Activated T-cell treated with anti-CD3 and anti-CD28 coated beads, Interleukin-2, amount 50 U/mL, for 1 hour (primary cell): ENCODE data around the gene CDKL4.
"Not testable (repeated sequence)": the region's sequence is repeated elsewhere in the genome, so short reads cannot be mapped to it uniquely, and the experiment has no call there.

Experiments
- DNase-seq: peaks from one replicate; pipeline ENCODE4 v3.0.0-alpha.2; 2020

Gene CDKL4

DNA sequence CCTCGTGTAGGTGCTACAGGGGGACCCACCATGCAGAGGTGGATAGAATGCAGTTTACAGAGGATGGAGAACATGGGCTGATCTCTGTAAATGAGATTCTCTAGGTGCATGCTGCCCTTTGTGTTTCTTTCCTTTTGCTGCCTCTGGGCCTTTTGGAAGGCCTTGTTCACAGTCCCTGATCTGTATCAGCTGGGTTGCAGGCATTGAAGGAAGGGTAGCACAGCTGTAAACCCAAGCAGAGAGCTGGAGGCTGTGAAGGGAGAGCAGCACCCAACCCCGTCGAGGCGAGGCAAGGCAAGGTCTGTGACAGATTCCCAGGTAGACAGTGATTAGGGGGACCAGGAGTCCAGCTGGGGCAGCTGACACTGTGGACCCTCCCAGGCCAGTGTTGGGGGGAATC is 66.8 kb downstream of the CDKL4 start:
- DNase-seq: no peak

DNA sequence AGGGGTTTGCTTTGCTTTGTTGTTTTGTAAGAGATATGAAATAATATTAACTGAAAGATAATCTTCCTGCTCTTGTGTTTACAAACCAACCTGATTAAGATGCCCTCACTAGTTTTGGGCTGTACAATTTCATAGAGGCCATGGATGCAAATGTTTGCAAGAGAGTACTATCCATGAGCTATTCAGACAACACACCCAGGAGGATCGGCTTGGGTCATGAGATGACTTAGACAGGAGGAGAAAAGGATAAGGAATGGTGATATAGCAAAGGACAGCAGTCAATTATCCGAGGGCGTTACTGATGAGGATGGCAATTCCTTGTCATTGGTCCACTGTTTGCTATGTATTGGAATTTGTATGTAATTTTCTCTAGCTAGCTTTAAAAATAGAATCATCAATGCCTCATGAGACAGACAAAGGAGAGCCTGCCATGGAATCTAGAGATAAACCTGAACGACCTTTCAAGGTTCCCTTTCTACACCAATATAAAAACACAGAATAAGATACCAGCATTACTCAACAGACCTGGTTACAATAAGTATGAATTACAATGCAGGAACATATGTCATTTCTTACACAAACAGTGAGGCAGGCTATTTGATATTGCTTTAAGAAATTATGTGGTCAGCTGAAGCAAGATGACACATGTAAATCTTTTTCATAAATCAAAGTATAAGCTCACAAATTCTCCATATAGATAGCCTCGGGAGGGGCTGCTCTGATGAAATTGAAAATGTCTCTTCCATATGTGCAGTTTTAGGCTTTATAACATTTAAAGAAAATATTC is 68.6 kb downstream of the CDKL4 start:
- DNase-seq: no peak

- DNase-seq: no peak
Observed at GRCh38 chr2:39174022-39174421, 69.7 kb downstream of the CDKL4 start.

DNA sequence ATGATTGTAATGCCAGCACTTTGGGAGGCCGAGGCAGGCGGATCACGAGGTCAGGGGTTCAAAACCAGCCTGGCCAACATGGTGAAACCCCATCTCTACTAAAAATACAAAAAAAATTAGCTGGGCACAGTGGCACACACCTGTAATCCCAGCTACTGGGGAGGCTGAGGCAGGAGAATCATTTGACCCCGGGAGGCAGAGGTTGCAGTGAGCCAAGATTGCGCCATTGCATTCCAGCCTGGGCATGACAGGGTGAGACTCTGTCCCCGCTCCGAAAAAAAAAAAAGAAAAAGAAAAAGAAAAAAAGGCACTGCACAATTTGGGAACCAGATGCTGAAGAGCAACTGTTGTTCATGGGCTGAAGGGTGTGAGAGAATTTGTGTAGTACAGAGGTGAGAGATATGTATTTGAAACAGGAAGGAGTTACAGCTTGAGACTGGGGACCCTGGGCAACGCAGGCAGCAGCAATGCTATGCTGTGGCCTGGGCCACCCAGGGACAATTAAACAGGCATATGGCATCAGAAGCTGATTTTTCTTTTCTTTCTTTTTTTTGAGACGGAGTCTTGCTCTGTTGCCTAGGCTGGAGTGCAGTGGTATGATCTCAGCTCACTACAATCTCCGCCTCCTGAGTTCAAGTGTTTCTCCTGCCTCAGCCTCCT is 71.6 kb downstream of the CDKL4 start:
- DNase-seq: not testable (repeated sequence)

- no peak for DNase-seq
Observed at GRCh38 chr2:39171621-39172020, 72.1 kb downstream of the CDKL4 start.

GRCh38 chr2:39164089-39164488 is 79.7 kb downstream of the CDKL4 start:
- no peak for DNase-seq

- DNase-seq: no peak
Observed at GRCh38 chr2:39160982-39161381, 82.8 kb downstream of the CDKL4 start.

- no peak for DNase-seq
Observed at GRCh38 chr2:39159283-39159682, 84.5 kb downstream of the CDKL4 start.

GRCh38 chr2:39158351-39158750 is 85.4 kb downstream of the CDKL4 start:
- no peak for DNase-seq

DNA sequence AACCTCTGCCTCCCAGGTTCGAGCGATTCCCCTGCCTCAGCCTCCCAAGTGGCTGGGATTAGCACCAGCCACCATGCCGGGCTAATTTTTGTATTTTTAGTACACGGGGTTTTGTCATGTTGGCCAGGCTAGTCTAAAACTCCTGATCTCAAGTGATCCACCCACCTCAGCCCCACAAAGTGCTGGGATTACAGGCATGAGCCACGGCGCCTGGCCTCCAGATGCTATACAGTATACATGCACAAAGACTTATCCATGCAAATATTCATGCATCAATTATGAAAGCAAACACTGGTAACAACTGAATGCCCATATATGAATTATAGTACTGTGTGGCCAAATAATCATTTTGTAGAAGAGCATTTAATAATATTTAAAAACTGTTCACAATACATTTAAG is 86.9 kb downstream of the CDKL4 start:
- no peak for DNase-seq

- DNase-seq: no peak
Observed at GRCh38 chr2:39156107-39156506, 87.7 kb downstream of the CDKL4 start.

DNA sequence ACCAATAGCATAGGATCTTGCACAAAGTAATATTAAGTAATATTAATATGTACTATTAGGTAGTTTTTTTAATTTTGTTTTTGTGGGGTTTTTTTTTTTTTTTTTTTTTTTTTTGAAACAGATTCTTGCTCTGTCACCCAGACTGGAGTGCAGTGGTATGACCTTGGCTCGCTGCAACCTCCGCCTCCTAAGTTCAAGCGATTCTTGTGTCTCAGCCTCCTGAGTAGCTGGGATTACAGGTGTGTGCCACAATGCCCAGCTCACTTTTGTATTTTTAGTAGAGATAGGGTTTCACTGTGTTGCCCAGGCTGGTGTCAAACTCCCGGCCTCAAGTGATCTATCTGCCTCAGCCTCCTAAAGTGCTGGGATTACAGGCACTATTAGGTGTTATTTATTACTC is 88.2 kb downstream of the CDKL4 start:
- DNase-seq: not testable (repeated sequence)

DNA sequence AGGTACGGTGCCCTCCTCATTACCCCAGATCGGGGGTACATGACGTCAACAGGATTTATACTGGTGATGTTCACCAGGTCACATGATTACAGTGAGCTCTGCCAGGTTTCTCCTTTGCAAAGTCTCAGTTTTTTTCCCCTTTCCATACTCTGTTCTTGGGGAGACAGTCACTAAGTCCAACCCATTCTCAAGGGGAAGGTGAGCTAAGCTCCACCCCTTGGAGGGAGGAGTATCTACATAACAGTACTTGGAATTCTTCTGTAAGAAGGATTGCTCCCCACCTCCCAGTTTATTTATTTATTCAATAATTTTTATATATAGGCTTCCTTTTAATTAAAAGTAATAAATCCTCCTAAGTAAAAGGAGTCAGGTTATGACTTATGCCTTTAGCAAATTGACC is 88.8 kb downstream of the CDKL4 start:
- no peak for DNase-seq

DNA sequence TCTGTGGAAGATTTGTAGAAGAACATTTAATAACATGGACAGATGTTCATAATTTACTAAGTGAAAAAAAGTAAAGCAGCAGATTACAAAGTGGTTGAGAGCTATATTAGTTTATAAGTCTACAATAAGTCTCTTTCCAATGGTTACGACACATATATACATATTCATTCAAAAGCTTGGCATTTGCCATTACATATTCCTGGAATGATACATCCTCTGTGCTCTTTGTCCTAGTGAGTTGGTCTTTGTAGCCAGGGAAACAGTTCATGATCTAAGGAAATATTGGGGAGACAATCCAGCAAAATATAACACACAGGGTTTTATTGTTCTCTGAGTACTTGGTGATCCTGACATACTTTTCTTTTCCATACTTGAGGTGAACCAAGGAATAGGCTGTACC is 90.5 kb downstream of the CDKL4 start:
- DNase-seq: no peak

GRCh38 chr2:39152504-39152903 is 91.3 kb downstream of the CDKL4 start:
- no peak for DNase-seq

- DNase-seq: no peak
Observed at GRCh38 chr2:39150890-39151497, 92.8 kb downstream of the CDKL4 start.

DNA sequence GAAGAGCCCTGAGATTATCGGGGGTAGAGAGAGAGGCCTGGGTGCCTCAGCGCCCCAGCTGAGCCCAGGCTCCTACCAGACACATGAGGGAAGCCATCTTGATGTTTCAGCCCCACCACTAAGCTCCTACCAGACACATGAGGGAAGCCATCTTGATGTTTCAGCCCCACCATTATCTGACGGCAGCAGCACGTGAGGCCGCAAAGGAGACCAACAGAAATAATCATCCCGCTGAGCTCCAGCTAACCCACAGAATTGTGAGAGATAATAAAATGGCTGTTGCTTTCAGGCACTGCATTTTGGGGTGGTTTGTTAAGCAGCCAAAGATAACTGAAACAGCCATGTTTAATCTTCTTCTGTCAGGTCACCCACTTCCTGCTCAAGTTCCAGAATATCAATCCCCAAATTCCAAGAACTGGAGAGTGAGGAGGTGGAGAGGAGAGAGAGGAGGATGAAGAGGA is 93.6 kb downstream of the CDKL4 start:
- DNase-seq: no peak

- DNase-seq: no peak
Observed at GRCh38 chr2:39146630-39147029, 97.1 kb downstream of the CDKL4 start.

- no peak for DNase-seq
Observed at GRCh38 chr2:39145906-39146421, 97.8 kb downstream of the CDKL4 start.

- DNase-seq: no peak
Observed at GRCh38 chr2:39144416-39144815, 99.4 kb downstream of the CDKL4 start.

DNA sequence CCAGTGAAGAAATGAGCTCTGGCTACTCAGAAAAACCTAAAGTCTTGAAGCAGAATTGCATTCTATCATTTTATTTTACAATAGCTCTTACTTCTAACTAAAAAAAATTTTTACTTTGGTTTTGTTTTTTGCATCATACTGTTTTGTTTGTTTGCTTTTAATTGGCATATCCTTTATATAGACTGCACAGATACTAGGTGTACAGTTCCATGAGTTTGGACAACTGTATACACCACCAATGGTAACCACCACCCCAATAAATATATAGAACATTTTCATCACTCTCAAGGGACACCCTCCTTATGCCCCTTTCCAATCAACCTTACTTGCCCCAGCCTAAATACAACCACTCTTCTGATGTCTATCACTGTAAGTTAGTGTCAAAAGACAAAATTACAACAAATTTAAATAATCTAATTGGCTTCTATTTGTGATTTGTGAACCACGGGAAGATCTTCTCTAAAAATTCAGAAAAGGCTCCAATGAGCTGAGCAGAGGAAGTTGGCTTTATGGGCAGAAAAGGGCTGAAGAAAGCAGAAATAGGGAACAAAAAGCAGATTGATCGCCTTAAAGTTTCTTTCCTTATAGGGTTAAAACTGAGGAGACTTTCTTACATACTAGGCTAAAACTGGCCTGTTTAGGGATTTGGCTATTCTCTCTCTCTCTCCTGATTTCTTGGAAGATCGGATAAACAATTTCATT is 100.7 kb downstream of the CDKL4 start:
- DNase-seq: no peak

DNA sequence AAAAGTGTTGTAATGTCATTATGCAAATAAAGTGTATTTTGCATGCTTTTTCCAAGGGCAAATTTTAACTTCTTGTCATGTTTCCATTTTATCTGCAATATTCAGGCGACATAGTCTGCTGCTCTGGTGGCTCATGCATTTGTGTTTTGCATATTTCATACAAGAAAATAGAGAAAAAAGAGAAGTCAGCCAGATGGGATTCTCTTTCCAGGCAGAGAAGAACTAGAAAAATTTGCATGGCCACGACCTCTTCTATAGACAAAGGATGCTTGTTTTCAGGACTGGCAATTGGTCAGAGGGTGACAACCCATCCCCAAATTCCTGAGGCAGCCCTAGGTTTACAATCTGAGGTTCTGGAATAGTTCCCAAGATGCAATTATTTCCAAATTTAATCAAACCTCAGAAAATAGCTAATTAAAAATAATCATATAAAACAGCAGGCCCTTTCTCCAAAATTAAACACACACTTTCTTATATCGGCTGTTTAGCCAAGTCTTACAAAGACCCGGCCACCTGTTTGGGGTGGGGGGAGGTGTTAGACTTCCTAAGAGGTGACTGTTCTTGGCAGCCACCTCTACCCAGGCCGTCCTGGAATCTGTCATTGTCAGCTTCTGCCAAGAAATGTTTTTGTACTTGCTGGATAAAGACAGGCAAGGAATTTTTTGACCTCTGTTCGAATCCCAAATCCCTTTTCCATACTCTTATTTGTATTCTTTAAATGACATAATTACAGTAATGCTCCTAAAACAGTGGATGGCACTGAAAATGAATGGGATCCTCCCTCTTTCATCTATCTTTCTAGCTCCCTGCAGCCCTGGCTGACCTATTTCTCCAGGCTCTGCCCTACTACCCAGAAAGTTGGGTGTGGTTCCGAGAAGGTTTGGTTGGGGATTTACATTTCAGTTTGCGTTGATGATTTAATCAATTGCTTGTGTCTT is 102.2 kb downstream of the CDKL4 start:
- no peak for DNase-seq
